ENCODE results near the gene LMAN2.

Gene LMAN2, protein sequence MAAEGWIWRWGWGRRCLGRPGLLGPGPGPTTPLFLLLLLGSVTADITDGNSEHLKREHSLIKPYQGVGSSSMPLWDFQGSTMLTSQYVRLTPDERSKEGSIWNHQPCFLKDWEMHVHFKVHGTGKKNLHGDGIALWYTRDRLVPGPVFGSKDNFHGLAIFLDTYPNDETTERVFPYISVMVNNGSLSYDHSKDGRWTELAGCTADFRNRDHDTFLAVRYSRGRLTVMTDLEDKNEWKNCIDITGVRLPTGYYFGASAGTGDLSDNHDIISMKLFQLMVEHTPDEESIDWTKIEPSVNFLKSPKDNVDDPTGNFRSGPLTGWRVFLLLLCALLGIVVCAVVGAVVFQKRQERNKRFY

DNA sequence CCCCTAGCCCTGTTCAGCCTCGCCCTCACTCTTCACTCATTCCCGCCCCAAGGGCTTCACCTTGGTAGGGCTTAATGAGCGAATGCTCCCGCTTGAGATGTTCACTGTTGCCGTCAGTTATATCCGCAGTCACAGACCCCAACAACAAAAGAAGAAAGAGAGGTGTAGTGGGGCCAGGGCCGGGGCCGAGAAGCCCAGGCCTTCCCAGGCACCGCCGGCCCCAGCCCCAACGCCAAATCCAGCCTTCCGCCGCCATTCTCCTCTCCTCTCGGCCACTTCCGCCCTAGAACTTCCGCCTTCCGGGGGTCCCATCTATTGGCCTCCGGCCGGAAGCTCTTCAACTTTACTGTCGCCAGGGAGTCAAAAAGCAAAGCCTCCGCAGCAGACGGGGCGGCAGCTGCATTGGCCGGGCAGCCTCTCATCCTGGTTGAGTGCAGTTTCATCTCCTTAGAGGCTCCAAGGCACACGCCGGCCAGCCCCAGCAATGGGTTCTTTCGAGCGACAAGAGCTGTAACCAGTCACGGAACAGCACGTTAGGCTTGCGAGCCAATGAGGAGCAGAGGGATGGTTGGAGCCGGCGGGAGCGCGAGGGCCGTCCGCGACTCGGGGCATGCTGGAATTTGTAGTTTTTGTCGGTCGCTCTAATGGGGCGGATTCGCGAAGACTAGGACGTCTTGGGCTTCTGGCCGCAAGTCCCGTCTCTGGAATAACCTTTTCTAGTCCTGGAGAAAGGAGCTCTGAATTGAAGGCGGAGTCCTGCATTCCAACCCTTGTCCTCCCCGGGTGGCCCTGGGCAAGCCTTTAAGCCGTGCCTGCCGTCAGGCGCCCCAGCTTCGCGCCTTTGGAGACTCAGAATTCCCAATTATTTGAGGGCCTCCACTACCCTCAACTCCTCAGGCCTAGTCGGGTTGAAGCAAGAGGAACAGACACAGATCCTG is at the start of gene LMAN2:
Gene LMAN2 (minus strand): TSS at position 277 of the 938 bp plus-strand sequence. CDS start 21 bp downstream, at position 256.
- peak; percentile 91 for DNase-seq

DNA sequence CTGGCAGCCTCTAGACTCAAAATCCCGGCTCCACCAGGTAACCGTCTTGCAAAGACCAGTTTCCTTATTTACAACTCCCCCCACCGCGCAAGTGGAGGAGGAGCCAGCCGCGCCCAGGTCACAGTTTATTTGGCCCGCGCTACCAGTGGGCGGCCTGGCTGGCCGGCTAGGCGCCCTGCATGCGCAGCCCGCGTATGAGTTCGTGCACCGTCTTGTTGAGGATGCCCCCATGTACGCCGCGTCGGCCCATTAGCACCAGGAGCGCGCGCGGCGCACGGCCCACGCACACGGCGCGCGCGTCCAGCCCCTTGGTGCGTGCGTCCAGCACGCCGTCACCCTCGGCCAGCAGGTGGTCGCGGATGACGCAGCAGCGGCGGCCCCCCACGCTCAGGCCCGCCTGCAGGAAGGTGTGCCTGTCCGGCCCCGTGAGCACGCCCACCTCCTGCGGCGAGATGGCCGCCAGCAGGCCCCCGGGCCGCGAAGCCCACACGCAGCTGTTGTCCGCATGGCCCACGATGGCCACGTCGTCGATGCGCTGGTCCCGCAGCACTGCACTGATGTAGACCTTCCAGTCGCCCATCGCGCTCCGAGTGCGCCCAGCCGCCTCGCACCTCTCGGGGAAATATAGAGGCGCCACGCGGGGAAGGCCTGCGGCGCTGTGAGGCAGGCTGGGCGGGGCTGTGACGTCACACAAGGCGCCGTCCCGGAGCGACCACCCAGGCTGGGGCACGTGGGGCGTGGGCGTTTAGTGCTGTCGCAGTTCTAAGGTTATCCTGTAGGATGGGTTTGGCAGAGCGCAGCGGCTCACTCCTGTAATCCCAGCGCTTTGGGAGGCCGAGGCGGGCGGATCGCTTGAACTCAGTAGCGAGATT is 48.8 kb upstream of the LMAN2 start, which contains the start of gene PFN3:
Gene PFN3 (minus strand): TSS at position 665 of the 872 bp plus-strand sequence. CDS start 85 bp downstream, at position 580.
- DNase-seq, result no peak

DNA sequence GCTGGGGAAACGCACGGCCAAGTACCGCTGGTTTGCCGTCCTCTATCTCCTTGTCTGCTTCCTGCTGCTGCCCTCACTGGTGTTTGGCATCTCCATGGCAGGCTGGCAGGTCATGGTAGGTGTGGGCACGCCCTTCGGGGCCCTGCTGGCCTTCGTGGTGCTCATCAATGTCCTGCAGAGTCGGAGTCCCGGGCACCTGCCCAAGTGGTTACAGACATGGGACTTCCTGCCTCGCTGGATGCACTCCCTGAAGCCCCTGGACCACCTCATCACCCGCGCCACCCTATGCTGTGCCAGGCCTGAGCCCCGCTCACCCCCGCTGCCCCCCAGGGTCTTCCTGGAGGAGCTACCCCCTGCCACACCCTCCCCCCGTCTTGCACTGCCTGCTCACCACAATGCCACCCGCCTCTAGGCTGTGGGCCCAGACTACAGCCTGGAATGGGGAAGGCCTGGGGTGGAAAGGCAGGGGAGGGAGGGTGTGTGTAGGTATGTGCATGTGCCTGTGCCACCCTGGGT is 46.5 kb upstream of the LMAN2 start:
- no peak for DNase-seq

DNA sequence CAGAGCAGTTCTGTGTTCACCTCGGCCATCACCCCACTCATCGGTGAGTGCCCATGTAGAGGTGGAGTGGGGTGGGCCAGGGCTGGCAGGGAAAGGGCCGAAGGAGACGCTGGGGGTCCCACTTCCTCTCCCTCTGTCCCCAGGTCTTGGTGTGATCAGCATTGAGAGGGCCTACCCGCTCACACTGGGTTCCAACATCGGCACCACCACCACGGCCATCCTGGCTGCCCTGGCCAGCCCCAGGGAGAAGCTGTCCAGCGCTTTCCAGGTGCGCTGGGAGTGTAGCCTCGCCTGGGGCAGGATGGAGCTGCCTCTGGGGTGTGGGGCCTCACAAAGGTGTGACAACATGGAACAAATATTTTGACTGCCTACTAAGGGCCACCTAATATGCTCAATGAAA is 45.3 kb upstream of the LMAN2 start:
- DNase-seq, result no peak

DNA sequence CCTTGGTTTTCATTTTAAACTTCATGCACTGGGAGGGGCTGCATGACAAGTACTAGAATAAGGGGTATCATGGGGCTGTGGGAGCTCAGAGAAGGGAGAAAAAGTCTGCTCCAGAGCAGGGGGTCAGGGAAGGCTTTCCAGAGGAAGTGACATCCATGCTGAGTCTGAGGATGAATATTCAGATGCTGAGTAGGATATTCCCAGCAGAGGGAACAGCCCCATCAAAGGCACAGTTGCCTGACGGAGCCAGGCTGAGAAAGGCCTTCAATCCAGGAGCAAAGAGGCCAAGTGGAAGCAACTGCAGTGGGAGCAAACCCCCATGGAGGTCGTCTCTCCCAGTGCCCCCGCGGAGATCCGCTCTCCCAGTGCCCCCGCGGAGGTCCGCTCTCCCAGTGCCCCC is 44.6 kb upstream of the LMAN2 start:
- no peak for DNase-seq

DNA sequence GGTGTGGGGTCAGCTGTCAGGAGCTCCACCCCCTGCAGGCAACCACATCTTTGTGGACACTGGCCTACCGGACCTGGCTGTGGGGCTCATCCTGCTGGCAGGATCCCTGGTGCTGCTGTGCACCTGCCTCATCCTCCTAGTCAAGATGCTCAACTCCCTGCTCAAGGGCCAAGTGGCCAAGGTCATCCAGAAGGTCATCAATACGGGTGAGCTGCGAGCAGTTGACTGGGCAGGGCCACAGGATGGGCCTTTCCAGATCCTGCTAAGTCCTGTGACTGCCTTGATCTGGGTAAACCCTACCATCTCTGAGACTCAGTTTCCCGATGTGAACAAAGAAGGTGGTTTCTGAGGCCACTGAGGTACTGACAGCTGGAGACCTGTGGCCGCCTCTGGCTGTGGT is 42.5 kb upstream of the LMAN2 start:
- DNase-seq, result no peak

DNA sequence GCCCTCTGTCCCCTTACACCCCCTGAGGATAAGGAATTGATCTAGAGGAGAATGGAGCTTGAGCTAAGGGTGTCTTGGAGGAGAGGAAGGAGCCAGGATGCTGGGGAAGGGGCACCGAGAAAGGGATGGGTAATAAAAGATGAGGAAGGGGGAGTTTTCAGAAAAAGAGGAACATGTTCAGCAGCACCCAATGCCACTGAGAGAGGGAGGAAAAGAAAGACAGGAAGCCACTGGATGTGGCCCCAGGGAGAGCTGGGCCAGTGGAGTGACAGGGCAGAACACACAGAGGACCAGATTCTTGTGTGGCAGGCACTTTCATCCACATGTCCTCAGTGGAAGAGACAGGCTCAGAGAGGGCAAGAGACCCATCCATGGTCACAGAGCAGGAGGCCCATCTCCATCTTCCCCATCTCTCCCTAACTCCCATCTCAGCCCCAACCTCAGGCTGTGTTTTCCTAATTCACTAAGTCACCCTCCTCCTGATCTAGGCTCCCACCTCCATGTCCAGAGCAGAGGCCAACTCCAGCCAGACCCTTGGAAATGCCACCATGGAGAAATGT is 41.8 kb upstream of the LMAN2 start:
- DNase-seq, result no peak

DNA sequence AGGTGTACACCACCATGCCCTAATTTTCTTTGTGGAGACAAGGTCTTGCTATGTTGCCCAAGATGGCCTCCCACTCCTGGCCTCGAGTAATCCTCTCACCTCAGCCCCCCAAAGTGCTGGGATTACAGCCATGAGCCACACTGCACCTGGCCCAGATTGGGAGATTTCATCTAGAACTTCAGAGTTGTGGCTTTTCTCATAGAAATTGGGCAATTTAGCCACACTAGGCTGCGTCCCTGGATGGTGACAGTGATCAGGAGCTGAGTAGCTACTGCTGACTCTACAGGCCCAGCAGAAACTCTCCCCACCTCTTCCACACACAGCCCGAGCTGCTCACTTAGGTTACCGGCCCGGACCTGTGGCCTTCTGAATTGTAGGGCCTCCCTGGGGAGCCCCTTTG is 41.3 kb upstream of the LMAN2 start:
- no peak for DNase-seq

DNA sequence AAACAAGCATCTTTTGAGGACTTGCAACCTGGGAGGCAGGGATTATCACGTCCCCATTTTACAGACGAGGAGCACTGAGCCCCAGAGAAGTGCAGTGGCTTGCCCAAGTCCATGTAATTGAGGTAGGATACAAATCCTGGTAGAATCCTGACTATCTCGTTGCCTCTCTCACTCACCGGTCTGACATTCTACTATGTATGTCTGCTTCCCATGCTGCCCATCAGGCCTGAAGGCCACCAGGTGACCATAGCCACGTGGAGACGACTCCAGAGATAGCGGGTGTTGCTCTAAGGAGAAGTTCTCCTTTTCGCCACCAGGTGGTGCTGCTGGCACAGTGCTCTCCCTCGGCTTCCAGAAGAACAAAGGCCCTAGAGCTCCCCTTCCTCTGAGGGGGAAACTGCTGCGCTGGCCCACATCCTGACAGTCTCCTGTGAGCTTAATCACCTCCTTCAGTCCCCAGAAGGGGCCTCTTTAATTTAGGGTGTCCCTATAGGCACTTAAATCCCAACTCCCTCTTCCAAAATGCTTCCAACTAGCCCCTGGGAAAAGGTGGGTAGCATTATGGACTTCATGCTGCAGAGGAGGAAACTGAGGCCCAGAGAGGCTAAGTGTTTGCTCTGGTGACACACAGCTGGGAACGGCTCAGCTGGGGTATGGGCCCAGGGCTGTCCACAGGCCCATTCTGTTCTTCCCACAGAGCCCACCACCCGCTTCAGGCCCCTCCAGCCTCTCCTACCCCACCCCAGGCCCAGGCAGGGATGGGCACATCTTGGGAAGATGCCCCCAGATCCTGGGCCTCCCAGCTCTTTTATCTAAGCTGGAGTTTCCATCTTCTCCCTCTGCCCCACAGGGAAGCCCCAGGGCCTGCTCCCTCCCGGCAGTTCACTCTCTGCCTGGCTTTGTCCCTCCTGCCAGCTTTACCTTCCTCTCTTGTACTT is 39.2 kb upstream of the LMAN2 start:
- no peak for DNase-seq

DNA sequence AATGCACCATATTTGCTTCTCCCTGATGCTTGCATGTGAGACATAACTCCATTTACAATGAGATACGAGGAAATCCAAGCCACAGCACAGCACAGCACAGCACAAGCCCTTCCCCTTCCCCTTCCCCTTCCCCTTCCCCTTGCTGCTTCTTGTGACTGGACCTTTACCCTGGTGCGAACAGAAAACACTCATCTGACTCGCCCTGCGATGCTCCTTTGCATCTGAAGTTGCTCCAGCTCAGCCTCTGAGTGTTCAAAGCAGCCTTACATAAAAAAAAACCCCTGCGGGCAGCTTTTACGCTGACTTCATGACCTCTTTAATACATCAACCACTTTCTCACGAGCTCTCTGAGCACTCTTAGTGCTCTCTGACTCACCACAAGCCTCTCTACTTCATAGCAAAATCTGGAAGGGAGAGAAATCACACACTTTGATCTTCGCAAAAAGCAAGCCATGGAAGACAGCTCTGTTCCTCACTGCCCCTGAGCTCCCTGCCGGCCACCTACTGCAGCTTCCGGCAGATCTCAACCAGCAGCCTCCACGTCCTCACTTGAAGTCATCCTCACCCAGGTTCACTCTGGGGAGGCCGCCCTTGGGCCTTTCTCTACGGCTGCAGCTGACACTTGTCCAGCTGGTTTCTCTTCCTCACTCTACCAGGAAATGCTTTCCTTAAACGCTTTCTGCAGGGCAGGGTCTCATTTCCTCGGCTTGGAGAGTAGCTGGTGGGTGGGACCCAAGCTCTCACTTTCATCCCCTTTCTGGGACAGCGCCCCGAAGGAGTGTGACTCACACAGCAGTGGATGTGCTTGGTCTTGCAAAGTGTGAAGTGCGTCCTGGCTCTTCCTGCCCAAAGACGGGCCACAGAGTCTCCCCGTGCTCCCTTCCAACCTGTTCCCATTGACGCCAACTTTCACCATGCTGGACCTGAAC is 38.0 kb upstream of the LMAN2 start:
- DNase-seq, result no peak

DNA sequence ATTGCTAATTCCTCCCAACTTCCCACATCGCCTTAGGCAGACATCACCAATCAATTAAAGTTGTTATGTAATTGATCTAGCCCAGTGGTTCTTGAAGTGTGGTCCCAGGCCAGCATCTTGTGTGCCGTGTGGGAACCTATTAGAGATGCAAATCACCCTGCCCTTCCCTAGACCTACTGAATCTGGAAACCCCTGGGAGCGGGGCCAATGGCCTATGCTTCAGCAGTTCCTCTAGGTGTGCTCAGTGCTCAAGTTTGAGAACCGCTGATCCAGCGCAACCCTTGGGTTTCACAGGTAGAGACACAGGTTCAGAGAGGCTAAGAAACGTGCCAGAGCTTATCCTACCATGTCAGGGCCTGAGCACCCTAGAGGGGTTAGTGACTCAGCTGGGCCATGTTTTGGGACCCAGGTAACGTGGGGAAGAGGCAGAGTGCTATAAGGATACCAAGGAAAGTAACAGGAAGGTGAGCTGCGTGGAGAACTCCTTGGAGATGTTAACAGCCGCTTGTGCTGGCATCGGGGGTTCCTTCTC is 37.1 kb upstream of the LMAN2 start:
- no peak for DNase-seq

DNA sequence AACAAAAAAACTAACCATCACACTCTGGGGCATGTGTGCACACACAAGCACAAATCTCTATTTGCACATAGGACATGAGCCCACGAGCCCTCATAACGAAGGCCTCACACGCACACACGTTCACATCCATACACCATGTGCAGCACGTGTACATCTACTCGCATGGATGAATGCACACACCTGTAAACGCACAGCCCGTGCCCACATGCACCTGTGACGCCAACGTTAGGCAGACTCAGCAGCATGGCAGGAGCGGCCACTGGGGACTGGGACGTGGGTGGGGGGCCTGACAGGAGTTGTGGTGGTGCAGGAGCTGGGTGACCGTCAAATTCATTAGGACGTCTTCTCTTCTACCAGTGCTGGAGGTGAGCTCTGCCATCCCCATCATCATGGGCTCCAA is 35.9 kb upstream of the LMAN2 start:
- DNase-seq, result no peak

DNA sequence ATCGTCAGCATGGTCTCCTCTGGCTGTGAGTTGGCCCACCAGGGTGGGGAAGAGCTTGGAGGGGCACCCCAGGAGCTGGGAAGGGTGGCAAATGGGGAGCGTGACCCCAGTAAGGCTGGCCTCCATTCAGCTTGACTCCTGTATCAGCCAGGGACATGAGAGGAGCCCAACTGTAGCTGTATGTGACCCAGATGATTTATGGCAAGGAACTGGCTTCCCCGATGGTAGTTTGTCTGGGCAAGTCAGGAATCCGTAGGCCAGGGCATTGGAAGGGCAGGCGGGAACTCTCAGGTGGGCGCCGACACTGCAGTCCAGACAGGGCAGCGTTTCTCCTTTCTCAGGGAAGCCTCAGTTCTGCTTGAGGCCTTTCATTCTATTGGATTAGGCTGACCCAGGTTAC is 35.1 kb upstream of the LMAN2 start:
- DNase-seq, result no peak

DNA sequence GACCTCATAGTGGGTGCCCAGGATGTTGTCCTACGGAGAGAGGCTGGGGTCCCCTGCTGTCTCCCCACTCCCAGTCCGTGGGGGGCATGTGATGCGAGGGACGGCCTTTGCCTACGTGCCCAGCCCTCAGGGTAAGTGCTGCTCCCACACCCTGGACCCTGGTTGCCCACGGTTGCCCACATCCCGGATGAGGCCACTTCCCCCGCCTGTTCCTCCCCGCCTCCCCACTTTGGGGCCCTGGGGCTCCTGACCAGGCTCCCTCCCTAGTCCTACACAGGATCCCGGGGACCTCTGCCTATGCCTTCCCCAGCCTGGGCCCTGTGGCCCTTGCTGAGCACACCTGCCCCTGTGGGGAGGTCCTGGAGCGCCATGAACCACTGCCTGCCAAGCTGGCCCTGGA is 34.3 kb upstream of the LMAN2 start:
- DNase-seq, result no peak

DNA sequence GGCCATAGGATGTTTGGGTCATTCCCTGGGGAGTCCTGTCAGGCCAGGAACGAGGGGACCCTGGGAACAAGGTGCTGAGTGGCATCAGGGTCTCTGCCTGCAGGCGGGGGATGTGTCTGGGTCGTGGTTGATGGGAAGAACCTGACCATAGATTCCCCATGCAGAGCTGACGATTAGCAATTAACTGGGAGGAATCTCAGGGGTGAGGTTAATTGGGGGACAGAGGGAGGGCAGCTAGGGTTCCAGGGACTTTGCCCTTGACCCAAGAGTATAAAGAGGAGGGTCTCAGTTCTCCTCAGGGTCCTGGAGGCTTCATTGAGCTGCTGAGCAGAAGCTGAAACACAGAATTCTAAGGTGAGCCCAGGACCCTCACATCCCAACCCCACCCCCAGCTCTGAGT is 32.7 kb upstream of the LMAN2 start, which contains the start of gene SLC34A1:
Gene SLC34A1 (plus strand): TSS at position 301 of the 400 bp plus-strand sequence. CDS start 1,308 bp downstream, outside the sequence.
- no peak for DNase-seq

DNA sequence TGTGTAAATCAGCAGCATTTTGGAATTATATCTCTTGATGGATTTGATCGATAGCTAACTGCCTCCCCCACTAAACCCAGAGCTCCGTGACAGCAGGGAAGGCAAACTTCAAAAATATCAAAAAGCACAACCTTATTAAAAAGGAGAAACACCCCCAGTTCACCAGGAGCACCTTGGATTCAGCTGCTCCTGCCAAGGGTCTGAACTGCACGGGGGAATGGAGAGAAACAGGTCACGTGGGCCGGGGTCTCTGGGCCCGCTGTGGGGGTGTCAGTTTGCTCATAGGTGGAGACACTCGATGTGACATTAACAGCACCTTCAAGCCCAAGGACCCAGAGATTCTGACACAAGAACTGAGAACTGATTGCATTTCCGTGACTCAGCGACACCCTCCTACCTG is 31.7 kb upstream of the LMAN2 start:
- DNase-seq, result no peak

DNA sequence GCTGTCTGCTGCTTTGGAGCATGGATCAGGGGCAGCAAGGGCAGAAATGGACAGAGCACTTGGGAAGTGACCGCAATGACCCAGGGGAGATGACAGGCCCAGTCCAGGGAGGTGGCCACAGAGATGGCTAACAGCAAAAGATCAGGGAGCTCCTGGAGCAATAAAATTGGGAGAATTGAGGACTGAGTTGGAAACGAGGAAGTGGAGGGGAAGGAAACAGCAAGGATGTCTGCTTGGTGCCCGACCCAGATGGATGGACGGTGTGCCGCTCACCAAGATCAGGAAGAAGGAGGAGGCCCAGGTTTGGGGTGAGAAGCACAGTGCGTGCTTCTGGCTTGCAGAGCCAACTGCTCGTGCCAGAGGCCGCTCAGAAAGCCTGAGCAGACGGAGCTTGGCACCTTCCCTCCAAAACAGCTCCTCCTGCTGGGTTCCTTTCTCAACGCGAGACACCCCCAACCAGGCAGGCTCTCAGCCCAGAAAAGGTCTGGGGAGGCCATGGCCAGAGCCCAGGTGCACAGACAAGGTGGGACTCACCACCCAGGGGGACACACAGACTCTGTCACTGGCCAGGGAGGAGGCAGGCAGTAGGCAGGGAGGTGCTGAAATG is 31.1 kb upstream of the LMAN2 start:
- no peak for DNase-seq

DNA sequence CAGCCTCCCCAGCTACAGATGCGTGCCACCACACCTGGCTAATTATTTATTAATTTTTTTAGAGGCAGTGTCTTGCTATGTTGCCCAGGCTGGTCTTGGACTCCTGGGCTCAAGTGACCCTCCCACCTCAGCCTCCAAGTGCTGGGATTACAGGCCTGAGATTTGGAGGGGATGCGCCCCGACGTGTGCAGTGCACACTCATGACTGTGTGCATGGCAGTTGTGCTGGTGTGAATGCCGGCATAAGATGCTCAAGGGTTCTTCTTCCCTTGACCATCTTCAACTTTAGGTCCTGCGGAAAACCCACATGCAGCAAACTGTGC is 29.3 kb upstream of the LMAN2 start:
- no peak for DNase-seq
